ENCODE measurements around the gene CPED1.

CPED1 gene

DNA sequence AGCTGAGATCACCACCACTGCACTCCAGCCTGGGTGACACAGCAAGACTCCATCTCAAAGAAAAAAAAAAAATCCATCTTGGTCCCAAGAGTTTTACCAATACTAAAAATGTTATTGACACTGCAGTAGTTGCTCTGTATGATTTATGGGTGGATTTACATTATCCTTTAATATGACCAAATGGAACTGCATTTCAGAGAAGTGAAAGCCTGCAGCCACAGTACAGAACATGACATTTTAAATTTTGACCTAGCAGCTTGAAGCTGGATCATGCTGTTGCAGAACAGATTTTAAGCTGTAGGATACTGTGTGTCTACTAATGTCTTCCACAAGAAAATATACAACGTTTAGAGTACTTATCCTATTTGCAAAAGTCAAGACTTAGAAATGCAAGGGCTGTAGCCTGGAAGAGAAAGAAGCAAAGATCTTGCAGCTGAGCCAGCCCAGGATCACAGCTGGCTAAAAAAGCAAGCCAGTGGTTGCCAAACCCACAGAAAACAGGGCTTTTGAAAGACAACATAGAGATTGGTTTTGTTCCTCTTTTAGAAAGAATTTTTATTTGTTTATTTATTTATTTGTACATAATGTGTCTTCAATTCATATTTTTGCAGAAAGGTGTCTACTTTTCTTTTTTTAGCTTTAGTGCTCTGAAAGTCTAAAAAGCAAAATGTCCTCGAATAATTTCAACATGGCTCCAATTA is 285.1 kb downstream of the CPED1 start:
- DNase-seq (ENCODE audit: low read depth, low spot score) = no peak
- ChIA-PET POLR2A (no interaction called here), CTCF (interaction anchor here (1.2 to 1.4 kb wide), 2 partner anchors 56 to 63 kb away, joined by 3 read pairs; no protein-coding TSS in a partner anchor)
- TF ChIP-seq, protein P1, sequence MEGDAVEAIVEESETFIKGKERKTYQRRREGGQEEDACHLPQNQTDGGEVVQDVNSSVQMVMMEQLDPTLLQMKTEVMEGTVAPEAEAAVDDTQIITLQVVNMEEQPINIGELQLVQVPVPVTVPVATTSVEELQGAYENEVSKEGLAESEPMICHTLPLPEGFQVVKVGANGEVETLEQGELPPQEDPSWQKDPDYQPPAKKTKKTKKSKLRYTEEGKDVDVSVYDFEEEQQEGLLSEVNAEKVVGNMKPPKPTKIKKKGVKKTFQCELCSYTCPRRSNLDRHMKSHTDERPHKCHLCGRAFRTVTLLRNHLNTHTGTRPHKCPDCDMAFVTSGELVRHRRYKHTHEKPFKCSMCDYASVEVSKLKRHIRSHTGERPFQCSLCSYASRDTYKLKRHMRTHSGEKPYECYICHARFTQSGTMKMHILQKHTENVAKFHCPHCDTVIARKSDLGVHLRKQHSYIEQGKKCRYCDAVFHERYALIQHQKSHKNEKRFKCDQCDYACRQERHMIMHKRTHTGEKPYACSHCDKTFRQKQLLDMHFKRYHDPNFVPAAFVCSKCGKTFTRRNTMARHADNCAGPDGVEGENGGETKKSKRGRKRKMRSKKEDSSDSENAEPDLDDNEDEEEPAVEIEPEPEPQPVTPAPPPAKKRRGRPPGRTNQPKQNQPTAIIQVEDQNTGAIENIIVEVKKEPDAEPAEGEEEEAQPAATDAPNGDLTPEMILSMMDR (IDR thresholded peaks at IDR 0.05; ENCODE audit: insufficient read depth, low read length, missing control alignments) = no peak
- no peak overlapping the region for H3K4me3 ChIP-seq (ENCODE audit: low read depth, low read length)

DNA sequence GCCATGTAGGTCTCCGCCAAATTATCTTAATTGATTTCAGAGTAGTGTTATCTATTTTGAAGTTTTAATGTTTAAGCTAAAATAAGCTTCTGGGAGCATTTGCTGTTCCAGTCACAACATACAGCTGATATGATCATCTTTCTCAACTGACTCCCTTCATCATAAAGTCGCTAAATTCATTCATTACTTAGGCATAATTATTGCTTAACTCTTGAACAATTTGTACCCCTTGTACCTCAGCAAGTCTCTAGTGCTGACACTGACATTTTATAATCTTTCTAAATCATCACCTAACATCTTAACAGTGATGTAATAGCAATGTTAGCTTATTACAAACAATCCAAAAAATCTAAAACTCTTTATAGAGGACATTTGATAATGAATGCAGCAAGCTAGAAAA is 286.0 kb downstream of the CPED1 start:
- no peak for DNase-seq (ENCODE audit: low read depth, low spot score)
- TF ChIP-seq, protein P1 (IDR thresholded peaks at IDR 0.05; ENCODE audit: insufficient read depth, low read length, missing control alignments) = no peak
- CTCF ChIA-PET = interaction anchor here (1.1 to 1.4 kb wide), 3 partner anchors 13 to 62 kb away, joined by 3 read pairs; no protein-coding TSS in a partner anchor
- no peak overlapping the region for H3K4me3 ChIP-seq (ENCODE audit: low read depth, low read length)
- POLR2A ChIA-PET = no interaction called here

DNA sequence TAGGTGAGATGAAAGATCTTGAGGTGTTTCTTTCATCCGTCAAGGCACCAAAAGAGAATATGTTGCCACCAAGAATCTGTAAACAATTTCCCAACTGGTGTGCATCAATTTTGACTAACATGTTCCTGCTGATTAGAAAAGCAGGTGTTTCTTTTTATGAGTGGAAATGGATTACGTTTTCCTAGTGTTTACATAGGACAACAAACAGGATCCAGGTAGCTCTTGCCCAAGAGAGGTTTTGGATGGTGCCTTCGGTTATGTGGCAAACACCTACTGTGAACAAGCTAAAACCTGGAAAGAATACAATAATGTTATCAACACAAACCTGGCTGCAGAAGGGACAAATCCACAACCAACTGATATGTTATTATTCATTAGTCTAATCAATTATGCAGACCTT is 286.7 kb downstream of the CPED1 start:
- CTCF ChIA-PET = interaction anchor here (1.1 kb wide), 1 partner anchor 14 kb away, joined by 3 read pairs; no protein-coding TSS in a partner anchor
- POLR2A ChIA-PET = no interaction called here
- TF ChIP-seq, protein P1 (IDR thresholded peaks at IDR 0.05; ENCODE audit: insufficient read depth, low read length, missing control alignments) = no peak
- no peak overlapping the region for H3K4me3 ChIP-seq (ENCODE audit: low read depth, low read length)
- DNase-seq (ENCODE audit: low read depth, low spot score) = no peak

DNA sequence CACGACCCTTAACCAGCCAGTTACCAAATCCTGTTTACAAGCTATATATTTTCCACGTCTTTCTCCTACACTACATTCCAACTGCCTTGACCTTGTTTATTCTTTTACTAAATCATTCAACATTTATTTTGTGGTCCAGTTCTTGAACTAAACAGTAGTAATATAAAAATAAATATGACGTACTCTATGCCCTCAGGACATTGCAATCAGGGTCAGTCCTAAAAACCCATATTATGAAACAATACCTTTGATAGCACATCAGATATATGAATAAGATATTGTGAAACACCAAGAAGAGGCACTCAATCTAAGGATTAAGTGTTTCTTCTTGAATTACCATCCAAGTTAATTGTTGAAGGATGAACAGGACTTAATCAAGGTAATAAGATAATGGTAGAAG is 287.8 kb downstream of the CPED1 start:
- ChIA-PET CTCF (no interaction called here), POLR2A (no interaction called here)
- no peak for DNase-seq (ENCODE audit: low read depth, low spot score)
- TF ChIP-seq, protein P1 (IDR thresholded peaks at IDR 0.05; ENCODE audit: insufficient read depth, low read length, missing control alignments) = no peak
- no peak overlapping the region for H3K4me3 ChIP-seq (ENCODE audit: low read depth, low read length)

DNA sequence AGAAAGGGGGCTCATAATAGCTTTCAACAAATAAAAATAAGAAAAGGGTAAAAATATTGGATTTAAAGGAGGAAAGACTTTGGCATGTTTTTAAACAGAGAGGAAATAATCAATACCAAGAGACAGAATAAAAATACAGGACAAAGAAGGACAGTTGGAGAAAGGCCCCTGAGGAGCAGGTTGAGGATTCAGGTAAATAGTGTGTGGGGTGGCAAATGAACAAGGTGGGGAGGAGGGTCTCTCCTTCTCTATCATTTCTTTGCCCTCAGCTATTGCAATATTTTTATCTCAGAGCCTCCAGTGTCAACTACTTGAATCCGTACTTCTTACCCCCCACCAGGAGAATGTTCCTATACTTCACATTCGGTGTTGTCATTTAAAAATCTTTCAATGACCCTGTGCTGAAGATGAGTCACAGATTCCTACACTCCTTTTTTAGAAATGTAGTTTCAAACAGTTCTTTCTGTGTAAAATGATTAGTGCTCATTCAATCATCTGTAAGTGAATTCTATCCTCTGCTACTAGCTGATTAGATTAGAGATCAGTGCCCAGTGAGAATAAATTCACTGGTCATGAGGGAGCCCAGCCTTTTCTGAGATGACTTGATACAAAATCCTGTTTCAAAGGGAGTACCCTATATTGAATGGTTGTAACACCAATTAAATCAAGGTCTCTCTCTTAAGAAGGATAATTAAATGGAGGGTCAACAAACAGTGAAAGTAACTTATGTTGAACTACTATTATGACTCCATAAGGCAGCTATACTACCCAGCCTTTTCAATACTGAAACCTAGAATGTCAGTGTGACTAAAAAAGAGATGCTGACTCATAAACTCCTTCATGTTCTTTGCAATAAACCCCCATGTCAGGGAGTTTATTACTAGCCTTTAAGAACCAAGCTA is 289.9 kb downstream of the CPED1 start:
- DNase-seq (ENCODE audit: low read depth, low spot score) = no peak

More for the DNA sequence above, 289.9 kb downstream of the CPED1 start:
- H3K4me3 ChIP-seq (ENCODE audit: low read depth, low read length) = no peak overlapping the region
- TF ChIP-seq, protein P1 (IDR thresholded peaks at IDR 0.05; ENCODE audit: insufficient read depth, low read length, missing control alignments) = no peak
- CTCF ChIA-PET = interaction anchor here (1.1 kb wide), 1 partner anchor 58 kb away, joined by 4 read pairs; no protein-coding TSS in a partner anchor
- POLR2A ChIA-PET = interaction anchor here (0.7 kb wide), 1 partner anchor 15 kb away, joined by 4 read pairs; no protein-coding TSS in a partner anchor

Data from AG04449 (cell line).